ENCODE results near the gene KCNH1. TPM values are rescaled to one million over a fixed set of nuclear protein-coding genes. Genes with fewer than 3 reads are reported as not detected.

Gene KCNH1
- total and polyA plus RNA-seq, 9 of the 15 experiments (the other 6 are each of a cell fraction or from before 2014, with no cell fraction given): not detected

- ATAC-seq (no peak), DNase-seq (ENCODE audit: extremely low read depth in 1 of 4, low spot score in 3 of 4) (no peak), FAIRE-seq (no peak)
- Histone ChIP-seq H3K9ac (ENCODE audit: insufficient read depth in 1 of 2, low read depth in 2 of 2, low read length in 2 of 2) (no peak overlapping the region; a peak in 1 of 4 replicates), H3K4me2 (ENCODE audit: insufficient read depth, low read length) (no peak overlapping the region), H3K9me1 (ENCODE audit: control insufficient read depth, insufficient read depth, low read length) (no peaks in the 10 kb centered on the region), H4K20me1 (replicated peaks; ENCODE audit: control insufficient read depth, insufficient read depth, low read length) (no peaks in the 10 kb centered on the region), H3K4me1 (replicated peaks in 1 of 2; ENCODE audit: control insufficient read depth in 2 of 2, insufficient read depth in 2 of 2, low read length in 2 of 2) (no peaks in the 10 kb centered on the region), H3K27me3 (ENCODE audit: control insufficient read depth in 2 of 2, insufficient read depth in 2 of 2, low read length in 2 of 2) (peaks cover 0 to 2% of the 10 kb centered on the region in 2 experiments; a peak in 2 of 5 replicates), H3K9me3 (replicated peaks; ENCODE audit: control insufficient read depth, insufficient read depth, low read depth, low read length) (no peaks in the 10 kb centered on the region), H3K36me3 (ENCODE audit: control insufficient read depth, insufficient read depth, low read length) (no peaks in the 10 kb centered on the region), H3K79me2 (ENCODE audit: control insufficient read depth, insufficient read depth, low read length) (no peaks in the 10 kb centered on the region), H3K4me3 (no peak overlapping the region), H3K27ac (ENCODE audit: extremely low read depth, low read depth, low read length) (no peak overlapping the region), H2AFZ (ENCODE audit: low read depth, low read length) (no peak overlapping the region)
- intact Hi-C loops (cut with micrococcal nuclease) (no loop called here), in situ Hi-C loops (cut with MboI) (no loop called here)
- no peak for TF ChIP-seq PHB (CRISPR knock-in tag; IDR thresholded peaks at IDR 0.05)
- TF ChIP-seq GABPA (tag; conservative IDR thresholded peaks at IDR 0.05; ENCODE audit: low read depth): no peak
- TF ChIP-seq ATF4 (CRISPR knock-in tag; IDR thresholded peaks at IDR 0.05): no peak
- POLR2A ChIA-PET: interaction anchor here (0.8 to 0.9 kb wide), 2 partner anchors 21 to 179 kb away, joined by 3 read pairs; no protein-coding TSS in a partner anchor
- CTCF ChIA-PET (ENCODE audit: low intra/inter-chr PET ratio): no interaction called here
- no TSS peak for BruUV-seq (replicated peaks)
- WGBS (ENCODE audit: insufficient coverage, low coverage, missing lambda C conversion rate): 0% methylated on average over 6 of the region's 6 CpGs
Observed at GRCh38 chr1:210747890-210748289, 386.1 kb downstream of the KCNH1 start.

DNA sequence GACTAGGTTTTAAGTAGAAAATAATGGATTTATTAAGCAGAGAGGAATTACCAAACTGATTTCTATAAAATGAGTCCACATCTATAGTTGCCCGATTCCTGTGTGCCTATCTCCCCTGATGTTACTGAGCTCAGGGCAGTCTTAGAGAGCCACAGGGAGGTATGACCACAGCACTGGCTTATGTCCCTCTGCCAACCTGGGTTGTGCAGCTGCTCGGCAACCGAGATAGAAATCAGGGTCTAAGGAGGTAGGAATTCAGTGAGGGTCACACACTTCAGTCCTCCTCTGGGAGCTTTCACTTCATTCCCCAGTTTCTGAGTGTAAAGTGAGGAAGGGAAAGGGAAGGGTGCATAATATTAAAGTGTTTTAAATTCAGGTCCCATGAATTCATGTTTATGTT lies 386.8 kb downstream of the KCNH1 start:
- ChIA-PET CTCF (ENCODE audit: low intra/inter-chr PET ratio) (no interaction called here), POLR2A (interaction anchor here (0.9 kb wide), 1 partner anchor 20 kb away, joined by 3 read pairs; no protein-coding TSS in a partner anchor)
- TF ChIP-seq FOXJ2 (tag; IDR thresholded peaks at IDR 0.05): no peak
- no peak for TF ChIP-seq TRIM28 (IDR thresholded peaks at IDR 0.05)
- TF ChIP-seq ARHGAP35 (IDR thresholded peaks at IDR 0.05; ENCODE audit: partially characterized antibody): no peak
- no peak for TF ChIP-seq SMARCB1 (IDR thresholded peaks at IDR 0.05; ENCODE audit: insufficient read length, low read depth)
- no peak for TF ChIP-seq HLTF (IDR thresholded peaks at IDR 0.05)
- no peak for TF ChIP-seq NEUROD1 (IDR thresholded peaks at IDR 0.05; ENCODE audit: borderline replicate concordance, low read depth, low read length, partially characterized antibody)
- no peak for TF ChIP-seq CHCHD3 (CRISPR knock-in tag; IDR thresholded peaks at IDR 0.05)
- TF ChIP-seq ZNF398 (CRISPR knock-in tag; IDR thresholded peaks at IDR 0.05): no peak
- TF ChIP-seq, protein P1, sequence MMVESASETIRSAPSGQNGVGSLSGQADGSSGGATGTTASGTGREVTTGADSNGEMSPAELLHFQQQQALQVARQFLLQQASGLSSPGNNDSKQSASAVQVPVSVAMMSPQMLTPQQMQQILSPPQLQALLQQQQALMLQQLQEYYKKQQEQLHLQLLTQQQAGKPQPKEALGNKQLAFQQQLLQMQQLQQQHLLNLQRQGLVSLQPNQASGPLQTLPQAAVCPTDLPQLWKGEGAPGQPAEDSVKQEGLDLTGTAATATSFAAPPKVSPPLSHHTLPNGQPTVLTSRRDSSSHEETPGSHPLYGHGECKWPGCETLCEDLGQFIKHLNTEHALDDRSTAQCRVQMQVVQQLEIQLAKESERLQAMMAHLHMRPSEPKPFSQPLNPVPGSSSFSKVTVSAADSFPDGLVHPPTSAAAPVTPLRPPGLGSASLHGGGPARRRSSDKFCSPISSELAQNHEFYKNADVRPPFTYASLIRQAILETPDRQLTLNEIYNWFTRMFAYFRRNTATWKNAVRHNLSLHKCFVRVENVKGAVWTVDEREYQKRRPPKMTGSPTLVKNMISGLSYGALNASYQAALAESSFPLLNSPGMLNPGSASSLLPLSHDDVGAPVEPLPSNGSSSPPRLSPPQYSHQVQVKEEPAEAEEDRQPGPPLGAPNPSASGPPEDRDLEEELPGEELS (CRISPR knock-in tag; IDR thresholded peaks at IDR 0.05; ENCODE audit: borderline replicate concordance): no peak
- TF ChIP-seq PHF8 (IDR thresholded peaks at IDR 0.05; ENCODE audit: borderline replicate concordance, low read length): no peak

More for the DNA sequence above, 386.8 kb downstream of the KCNH1 start:
- intact Hi-C loops (cut with micrococcal nuclease): no loop called here
- Histone ChIP-seq H4K20me1 (replicated peaks; ENCODE audit: control insufficient read depth, insufficient read depth, low read length) (no peaks in the 10 kb centered on the region), H3K27ac (ENCODE audit: extremely low read depth, low read depth, low read length) (no peak overlapping the region), H3K4me2 (ENCODE audit: insufficient read depth, low read length) (no peak overlapping the region), H3K9me3 (replicated peaks; ENCODE audit: control insufficient read depth, insufficient read depth, low read depth, low read length) (no peaks in the 10 kb centered on the region), H3K36me3 (ENCODE audit: control insufficient read depth, insufficient read depth, low read length) (no peaks in the 10 kb centered on the region), H3K9ac (ENCODE audit: insufficient read depth in 1 of 2, low read depth in 2 of 2, low read length in 2 of 2) (no peak overlapping the region), H3K79me2 (ENCODE audit: control insufficient read depth, insufficient read depth, low read length) (no peaks in the 10 kb centered on the region), H3K4me1 (replicated peaks in 1 of 2; ENCODE audit: control insufficient read depth in 2 of 2, insufficient read depth in 2 of 2, low read length in 2 of 2) (no peaks in the 10 kb centered on the region), H2AFZ (ENCODE audit: low read depth, low read length) (no peak overlapping the region), H3K27me3 (ENCODE audit: control insufficient read depth in 2 of 2, insufficient read depth in 2 of 2, low read length in 2 of 2) (peaks cover 0 to 2% of the 10 kb centered on the region in 2 experiments; a peak in 2 of 5 replicates), H3K9me1 (ENCODE audit: control insufficient read depth, insufficient read depth, low read length) (no peaks in the 10 kb centered on the region), H3K4me3 (no peak overlapping the region)
- no peak for DNase-seq (ENCODE audit: extremely low read depth in 1 of 4, low spot score in 3 of 4)
- no peak for ATAC-seq
- in situ Hi-C loops (cut with MboI): no loop called here
- FAIRE-seq: no peak
- 0% methylated on average over 3 of the region's 3 CpGs for WGBS (ENCODE audit: insufficient coverage, low coverage, missing lambda C conversion rate)
- no TSS peak for BruUV-seq (replicated peaks)
